ENCODE data around the gene MFSD8.
"Not testable (repeated sequence)": the region's sequence is repeated elsewhere in the genome, so short reads cannot be mapped to it uniquely, and the experiment has no call there.

The MFSD8 gene

GRCh38 chr4:127930175-127930574 lies 34.8 kb downstream of the MFSD8 start:
- DNase-seq, result no peak

GRCh38 chr4:127925720-127926119 lies 39.3 kb downstream of the MFSD8 start:
- DNase-seq, result not testable (repeated sequence)

GRCh38 chr4:127922226-127922625 lies 42.7 kb downstream of the MFSD8 start:
- DNase-seq, result no peak

- DNase-seq, result no peak
These were observed 44.5 kb downstream of the MFSD8 start for GRCh38 chr4:127920521-127920920.

GRCh38 chr4:127917151-127917550 lies 47.8 kb downstream of the MFSD8 start:
- no peak for DNase-seq

GRCh38 chr4:127916512-127916911 lies 48.5 kb downstream of the MFSD8 start:
- no peak for DNase-seq

- no peak for DNase-seq
These were observed 59.9 kb downstream of the MFSD8 start for GRCh38 chr4:127905029-127905428.

- DNase-seq, result not testable (repeated sequence)
These were observed 65.3 kb downstream of the MFSD8 start for GRCh38 chr4:127899682-127900081.

- DNase-seq, result no peak
These were observed 68.4 kb downstream of the MFSD8 start for GRCh38 chr4:127896528-127896927.

- DNase-seq, result no peak
These were observed 68.9 kb downstream of the MFSD8 start for GRCh38 chr4:127896069-127896468.

GRCh38 chr4:127889903-127890302 lies 75.1 kb downstream of the MFSD8 start:
- no peak for DNase-seq

- DNase-seq, result no peak
These were observed 76.4 kb downstream of the MFSD8 start for GRCh38 chr4:127888559-127888958.

GRCh38 chr4:127881563-127881864 lies 83.5 kb downstream of the MFSD8 start:
- no peak for DNase-seq

GRCh38 chr4:127880763-127881562 lies 84.0 kb downstream of the MFSD8 start, which contains the start of gene PLK4:
Gene PLK4 (plus strand): TSS chr4:127880893. CDS start chr4:127881135, 242 bp downstream.
- peak; percentile 97 for DNase-seq

GRCh38 chr4:127875791-127876190 lies 89.2 kb downstream of the MFSD8 start:
- DNase-seq, result no peak

- DNase-seq, result no peak
These were observed 94.3 kb downstream of the MFSD8 start for GRCh38 chr4:127870688-127871087.

- DNase-seq, result no peak
These were observed 94.7 kb downstream of the MFSD8 start for GRCh38 chr4:127870281-127870680.

- no peak for DNase-seq
These were observed 96.8 kb downstream of the MFSD8 start for GRCh38 chr4:127868196-127868595.

All from NCI-H1436 (cell line).